ENCODE results near the gene RIN3.

DNA sequence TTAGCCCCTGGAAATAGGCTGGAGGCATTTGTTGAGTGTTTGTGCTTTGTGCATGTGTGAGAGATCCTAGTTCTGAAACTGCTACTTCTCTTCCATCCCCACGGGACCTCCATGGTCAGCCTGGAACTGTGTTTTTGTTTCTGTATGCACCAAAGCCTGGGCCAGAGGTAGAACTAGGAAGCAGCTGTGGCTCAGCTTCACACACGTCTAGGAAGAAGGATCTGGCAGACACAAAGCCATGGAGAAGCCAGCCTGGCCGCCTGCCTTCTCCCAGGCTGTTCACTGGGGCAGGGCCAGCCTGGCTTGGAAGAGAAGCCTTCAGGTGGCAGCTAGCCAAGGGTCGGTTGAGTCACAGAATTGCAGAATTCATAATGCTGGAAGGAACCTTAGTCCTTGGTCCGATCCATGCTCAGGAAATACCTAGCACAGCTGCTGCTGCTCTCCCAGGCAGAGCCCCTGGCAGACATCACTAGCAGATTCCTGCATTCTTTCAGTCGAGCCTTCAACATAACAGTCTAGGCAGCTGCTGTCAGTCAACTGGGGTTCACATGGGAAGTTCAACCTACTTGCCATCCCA, 27.0 kb downstream of the RIN3 start:
- TF ChIP-seq, protein P1, sequence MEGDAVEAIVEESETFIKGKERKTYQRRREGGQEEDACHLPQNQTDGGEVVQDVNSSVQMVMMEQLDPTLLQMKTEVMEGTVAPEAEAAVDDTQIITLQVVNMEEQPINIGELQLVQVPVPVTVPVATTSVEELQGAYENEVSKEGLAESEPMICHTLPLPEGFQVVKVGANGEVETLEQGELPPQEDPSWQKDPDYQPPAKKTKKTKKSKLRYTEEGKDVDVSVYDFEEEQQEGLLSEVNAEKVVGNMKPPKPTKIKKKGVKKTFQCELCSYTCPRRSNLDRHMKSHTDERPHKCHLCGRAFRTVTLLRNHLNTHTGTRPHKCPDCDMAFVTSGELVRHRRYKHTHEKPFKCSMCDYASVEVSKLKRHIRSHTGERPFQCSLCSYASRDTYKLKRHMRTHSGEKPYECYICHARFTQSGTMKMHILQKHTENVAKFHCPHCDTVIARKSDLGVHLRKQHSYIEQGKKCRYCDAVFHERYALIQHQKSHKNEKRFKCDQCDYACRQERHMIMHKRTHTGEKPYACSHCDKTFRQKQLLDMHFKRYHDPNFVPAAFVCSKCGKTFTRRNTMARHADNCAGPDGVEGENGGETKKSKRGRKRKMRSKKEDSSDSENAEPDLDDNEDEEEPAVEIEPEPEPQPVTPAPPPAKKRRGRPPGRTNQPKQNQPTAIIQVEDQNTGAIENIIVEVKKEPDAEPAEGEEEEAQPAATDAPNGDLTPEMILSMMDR (conservative IDR thresholded peaks at IDR 0.05; ENCODE audit: low read depth, low read length): no peak
- no peak for TF ChIP-seq EZH2phosphoT487 (IDR thresholded peaks at IDR 0.05; ENCODE audit: borderline replicate concordance, low read length)

All from PC-3 (cell line).